ENCODE results near the gene INTS4. TPM values are rescaled to one million over a fixed set of nuclear protein-coding genes. Genes with fewer than 3 reads are reported as not detected.

The INTS4 gene, protein sequence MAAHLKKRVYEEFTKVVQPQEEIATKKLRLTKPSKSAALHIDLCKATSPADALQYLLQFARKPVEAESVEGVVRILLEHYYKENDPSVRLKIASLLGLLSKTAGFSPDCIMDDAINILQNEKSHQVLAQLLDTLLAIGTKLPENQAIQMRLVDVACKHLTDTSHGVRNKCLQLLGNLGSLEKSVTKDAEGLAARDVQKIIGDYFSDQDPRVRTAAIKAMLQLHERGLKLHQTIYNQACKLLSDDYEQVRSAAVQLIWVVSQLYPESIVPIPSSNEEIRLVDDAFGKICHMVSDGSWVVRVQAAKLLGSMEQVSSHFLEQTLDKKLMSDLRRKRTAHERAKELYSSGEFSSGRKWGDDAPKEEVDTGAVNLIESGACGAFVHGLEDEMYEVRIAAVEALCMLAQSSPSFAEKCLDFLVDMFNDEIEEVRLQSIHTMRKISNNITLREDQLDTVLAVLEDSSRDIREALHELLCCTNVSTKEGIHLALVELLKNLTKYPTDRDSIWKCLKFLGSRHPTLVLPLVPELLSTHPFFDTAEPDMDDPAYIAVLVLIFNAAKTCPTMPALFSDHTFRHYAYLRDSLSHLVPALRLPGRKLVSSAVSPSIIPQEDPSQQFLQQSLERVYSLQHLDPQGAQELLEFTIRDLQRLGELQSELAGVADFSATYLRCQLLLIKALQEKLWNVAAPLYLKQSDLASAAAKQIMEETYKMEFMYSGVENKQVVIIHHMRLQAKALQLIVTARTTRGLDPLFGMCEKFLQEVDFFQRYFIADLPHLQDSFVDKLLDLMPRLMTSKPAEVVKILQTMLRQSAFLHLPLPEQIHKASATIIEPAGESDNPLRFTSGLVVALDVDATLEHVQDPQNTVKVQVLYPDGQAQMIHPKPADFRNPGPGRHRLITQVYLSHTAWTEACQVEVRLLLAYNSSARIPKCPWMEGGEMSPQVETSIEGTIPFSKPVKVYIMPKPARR
- 27.2 and 29.4 TPM in 2 replicates for total RNA-seq

DNA sequence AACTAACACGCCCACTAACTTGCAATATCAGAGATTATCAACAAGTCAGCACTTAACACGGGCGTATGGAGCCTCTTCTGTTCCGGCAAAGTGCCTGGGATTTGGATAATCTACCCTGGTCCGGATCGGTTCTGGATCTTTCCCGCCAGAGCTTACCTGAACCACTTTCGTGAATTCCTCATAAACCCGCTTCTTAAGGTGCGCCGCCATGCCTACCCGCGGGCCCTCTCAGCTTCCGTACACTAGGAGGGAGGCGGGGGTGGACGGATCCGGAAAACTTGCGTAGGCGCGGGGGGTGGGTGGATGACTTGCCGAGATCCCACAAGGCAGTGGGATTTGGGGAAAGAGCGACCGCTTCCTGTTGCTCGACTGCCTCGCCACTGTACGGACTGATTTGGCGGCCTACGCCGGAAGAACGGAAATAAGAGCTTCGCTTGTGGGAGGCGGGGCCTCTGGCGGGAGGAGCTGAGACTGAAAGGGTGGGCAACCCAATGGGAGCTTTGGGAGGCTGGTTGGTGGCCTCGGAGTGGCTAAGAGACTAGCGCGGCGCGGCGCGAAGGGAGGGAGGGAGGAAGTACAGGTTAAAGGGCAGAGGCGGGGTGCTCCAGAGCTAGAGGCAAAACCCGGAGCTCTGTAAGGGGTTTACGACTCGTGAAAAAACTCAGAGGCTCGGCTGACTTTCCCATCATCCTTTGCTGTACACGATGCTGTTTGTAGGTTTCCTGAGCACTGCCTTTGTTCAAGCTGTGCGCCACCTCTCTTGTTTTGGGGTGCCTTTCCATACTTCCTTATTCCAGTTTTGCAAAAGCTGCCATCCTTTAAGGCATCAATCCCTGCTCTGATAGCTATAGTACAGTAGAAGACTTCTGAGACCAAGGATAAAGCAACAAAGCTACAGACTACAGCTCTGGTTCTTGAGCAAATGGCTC, at the start of gene INTS4:
Gene INTS4, minus strand, starts transcription at position 235 of the 929 bp plus-strand sequence. Its CDS starts 25 bp downstream, at position 210.

DNA sequence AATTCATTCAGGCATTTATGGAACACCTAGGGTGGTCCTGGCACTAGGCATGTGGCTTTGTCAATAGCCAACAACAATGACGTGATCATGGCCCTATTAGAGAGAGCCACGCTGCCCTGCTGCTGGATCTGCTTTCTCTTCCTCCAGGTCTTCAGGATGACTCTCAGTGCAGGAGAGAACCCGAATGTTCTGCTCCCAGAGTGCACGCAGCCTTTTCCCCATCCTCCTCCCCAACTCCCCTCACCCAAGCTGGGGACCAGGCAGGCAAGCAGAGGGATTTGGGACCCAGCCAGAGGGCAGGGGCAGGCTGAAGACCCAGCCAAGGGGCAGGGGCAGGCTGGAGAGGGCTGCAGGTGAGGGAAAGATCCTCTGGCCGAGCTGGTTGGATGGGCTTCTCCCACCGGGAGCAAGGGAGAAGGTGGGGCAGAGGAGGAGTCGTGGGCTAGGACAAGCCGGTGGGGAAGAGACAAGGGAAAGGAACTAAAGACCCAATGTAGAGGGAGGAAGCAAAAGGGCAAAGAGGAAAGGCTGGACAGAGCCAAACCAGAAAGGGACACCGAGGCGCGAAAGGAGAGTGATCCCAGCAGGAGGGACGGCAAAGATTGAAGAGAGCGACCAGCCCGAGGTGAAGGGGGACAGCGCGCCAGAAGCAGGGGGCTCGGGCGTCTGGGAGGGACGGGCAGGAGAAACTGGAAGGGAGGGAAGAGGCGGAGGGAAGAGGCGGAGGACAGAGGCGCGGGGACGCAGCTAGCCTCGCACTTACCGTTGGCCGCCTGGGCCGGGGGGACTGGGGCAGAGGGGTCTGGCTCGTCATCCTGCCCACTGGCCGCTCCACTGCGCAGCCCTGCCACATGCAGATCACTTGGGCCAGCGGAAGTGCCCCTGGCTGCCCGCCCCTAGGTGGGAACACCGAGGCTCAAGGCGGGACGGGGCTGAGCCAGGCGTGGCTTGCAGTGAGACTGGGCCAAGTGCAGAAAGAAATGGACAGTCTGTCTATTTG, 28.2 kb upstream of the INTS4 start, which contains the start of gene KCTD14:
Gene KCTD14, minus strand, starts transcription at position 880 of the 1,000 bp plus-strand sequence. Its CDS starts 27 bp downstream, at position 853.

Other genes with a start within 250 kb of the INTS4 start
- gene RSF1, start 173.9 kb downstream of the INTS4 start, total RNA-seq = 24.5 and 28.9 TPM in 2 replicates
- gene AAMDC, start 173.5 kb downstream of the INTS4 start, total RNA-seq = 17.3 and 32.2 TPM in 2 replicates
- gene KCTD14, start 28.6 kb upstream of the INTS4 start, total RNA-seq = 0.50 and 0.72 TPM in 2 replicates
- not detected in 2 replicates for gene THRSP, start 69.2 kb upstream of the INTS4 start, total RNA-seq
- gene NDUFC2, start 85.2 kb upstream of the INTS4 start, total RNA-seq = 68.4 and 75.1 TPM in 2 replicates
- gene ALG8, start 145.0 kb upstream of the INTS4 start, total RNA-seq = 27.5 and 28.6 TPM in 2 replicates
- gene KCTD21, start 194.0 kb upstream of the INTS4 start, total RNA-seq = 14.8 and 15.6 TPM in 2 replicates
- 13.5 and 15.5 TPM in 2 replicates for gene USP35, start 194.3 kb upstream of the INTS4 start, total RNA-seq